GM19463 (cell line): Measurements from ENCODE around the gene COL28A1.
"Not testable (repeated sequence)": the region's sequence is repeated elsewhere in the genome, so short reads cannot be mapped to it uniquely, and the experiment has no call there.

Experiments used
- ATAC-seq: cut with Tn5 transposase; IDR thresholded peaks from one replicate; pipeline ENCODE4 v1.9.1; 2021; ENCODE audit warnings: mild to moderate bottlenecking, moderate library complexity; ENCODE audit not compliant: unreplicated experiment

The COL28A1 gene

GRCh38 chr7:7421826-7422225 lies 113.8 kb downstream of the COL28A1 start:
- no peak for ATAC-seq

GRCh38 chr7:7418997-7419396 lies 116.7 kb downstream of the COL28A1 start:
- no peak for ATAC-seq

- ATAC-seq, result no peak
Measured at GRCh38 chr7:7417851-7418250, 117.8 kb downstream of the COL28A1 start.

GRCh38 chr7:7417414-7417813 lies 118.3 kb downstream of the COL28A1 start:
- ATAC-seq, result no peak

- peak; percentile 71 for ATAC-seq
Measured at GRCh38 chr7:7416031-7416858, 119.4 kb downstream of the COL28A1 start.

GRCh38 chr7:7414791-7415603 lies 120.7 kb downstream of the COL28A1 start:
- no peak for ATAC-seq

DNA sequence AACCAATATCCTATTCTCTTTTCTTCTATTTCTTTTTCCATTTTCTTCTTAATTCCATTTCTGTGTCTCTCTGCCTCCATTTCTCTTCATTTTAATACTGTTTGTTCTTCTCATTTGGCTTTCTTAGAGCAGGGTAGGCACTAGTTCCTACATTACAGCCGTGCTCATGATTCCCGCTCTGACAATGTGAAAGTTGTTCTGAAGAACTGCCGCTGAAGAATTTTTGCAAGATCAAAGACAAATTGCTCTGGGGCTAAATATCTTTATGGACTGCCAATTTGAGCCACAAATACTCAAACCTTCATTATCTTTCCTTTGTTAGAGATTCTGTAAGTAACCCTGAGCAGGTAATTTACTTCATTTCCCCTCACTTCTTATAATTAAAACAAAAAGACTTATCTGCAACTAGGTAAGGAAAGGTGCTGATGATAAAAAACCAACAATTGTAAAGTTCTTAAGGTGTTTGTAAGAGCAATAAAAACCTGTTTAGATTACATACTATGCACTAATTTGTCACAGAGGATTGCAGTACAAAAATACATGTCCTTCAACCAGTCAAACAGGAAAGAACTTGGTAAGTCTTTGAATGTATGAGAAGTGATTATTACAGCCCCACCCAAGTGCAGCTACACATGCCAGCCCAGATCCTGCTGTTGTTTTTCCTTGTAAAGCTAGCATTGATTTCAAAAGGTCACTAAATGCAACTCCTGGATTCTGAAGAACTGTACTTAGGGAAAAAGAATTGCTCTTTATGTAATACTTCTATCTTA lies 127.5 kb downstream of the COL28A1 start:
- ATAC-seq, result no peak

- ATAC-seq, result no peak
Measured at GRCh38 chr7:7405461-7405860, 130.2 kb downstream of the COL28A1 start.

DNA sequence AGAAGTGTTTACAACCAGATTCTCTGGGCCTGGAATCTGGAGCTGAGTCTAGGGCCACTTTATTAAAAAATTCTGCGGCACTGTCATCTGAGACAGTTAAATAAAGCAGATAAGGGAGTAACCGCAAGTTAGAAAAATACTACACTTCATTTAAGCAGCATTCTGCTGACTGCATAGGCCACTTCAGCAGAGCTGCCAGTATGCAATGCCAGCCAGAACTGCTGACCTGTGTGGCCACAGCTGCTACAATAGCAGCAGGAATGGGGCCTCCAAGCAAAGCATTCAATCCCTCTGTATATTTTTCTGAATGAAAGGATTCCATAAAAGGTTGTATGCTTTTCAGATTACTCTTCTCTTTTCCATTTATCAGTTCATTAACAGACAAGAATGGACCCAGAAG lies 136.0 kb downstream of the COL28A1 start:
- ATAC-seq, result no peak

DNA sequence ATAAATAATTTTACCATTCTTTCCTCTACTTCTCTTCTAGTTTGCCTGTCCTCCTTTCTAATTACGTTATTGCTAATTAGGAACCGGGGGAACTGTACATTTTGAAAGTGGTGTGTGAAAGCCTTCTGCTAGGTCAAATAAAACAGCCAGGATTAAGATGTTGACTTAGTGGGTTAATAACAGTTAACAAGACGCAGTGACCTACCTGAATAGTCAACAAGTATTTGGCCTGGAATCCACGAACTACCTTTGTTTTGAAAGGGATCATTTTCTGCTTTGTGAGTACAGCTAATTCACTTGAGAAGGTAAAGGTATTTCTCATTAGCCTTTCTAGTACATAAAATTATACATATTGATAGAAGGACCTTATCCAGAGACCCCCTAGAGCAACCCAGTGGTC lies 139.9 kb downstream of the COL28A1 start:
- ATAC-seq, result no peak

DNA sequence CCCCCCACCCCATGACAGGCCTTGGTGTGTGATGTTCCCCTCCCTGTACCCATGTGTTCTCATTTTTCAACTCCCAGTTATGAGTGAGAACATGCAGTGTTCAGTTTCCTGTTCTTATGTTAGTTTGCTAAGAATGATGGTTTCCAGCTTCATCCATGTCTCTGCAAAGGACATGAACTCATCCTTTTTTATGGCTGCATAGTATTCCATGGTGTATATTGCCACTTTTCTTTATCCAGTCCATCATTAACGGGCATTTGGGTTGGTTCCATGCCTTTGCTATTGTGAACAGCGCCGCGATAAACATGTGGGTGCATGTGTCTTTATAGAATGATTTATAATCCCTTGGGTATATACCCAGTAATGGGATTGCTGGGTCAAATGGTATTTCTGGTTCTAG lies 147.5 kb downstream of the COL28A1 start:
- not testable (repeated sequence) for ATAC-seq

DNA sequence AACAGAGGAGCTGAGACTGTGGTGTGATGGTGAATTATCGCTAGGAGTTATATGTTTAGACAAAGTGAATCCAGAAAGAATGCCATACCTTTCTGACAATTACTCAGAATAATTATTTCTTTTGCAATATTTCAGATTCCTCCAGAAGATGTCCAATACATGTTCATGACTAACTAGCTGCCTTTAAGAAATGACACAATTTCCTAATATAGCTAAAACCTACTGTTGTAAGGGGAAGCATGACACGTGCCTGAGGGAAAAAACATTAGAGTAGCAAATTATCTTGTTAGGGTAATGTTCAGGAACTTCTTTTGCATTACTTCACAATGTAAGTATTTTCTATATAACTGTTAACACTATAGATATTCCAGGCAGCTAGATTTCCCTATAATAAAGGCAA lies 150.3 kb downstream of the COL28A1 start:
- no peak for ATAC-seq

- ATAC-seq, result no peak
Measured at GRCh38 chr7:7384228-7384627, 151.4 kb downstream of the COL28A1 start.

DNA sequence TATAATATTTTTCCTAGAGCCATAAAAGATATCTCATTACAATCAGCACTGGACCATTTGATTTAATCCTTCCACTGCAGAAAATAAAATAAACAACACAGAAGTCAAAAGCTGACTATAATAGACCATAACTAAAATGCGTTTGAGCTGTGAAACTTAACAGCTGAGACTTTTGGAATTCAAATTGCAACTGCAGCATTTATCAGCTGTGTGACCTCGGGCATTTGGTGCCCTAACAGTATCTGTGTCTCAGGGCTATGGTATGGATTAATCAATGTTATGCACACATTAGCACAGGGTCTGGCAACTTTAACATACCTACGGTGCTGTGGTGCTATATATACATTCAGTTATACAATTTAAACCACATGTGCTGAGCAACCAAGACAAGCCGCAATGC lies 160.1 kb downstream of the COL28A1 start:
- ATAC-seq, result no peak

GRCh38 chr7:7370076-7370475 lies 165.6 kb downstream of the COL28A1 start:
- no peak for ATAC-seq

DNA sequence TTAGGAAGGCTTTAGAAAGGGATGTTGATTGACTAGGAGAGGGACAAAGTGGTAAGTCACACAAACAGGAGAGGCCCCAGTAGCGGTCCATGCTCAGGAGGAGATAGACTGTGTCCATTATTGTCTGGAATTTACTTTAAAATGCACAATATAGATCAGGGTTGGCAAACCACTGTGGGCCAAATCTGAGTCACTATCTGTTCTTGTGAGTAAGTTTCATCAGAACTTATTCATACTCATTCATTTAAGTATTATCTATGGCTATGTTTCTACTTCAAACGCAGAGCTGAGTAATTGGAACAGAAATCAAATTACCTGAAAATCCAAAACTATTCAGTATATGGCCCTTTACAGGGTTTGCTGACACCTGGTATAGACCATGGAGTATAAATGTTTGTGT lies 166.5 kb downstream of the COL28A1 start:
- no peak for ATAC-seq

GRCh38 chr7:7354674-7355073 lies 181.0 kb downstream of the COL28A1 start:
- ATAC-seq, result no peak

- no peak for ATAC-seq
Measured at GRCh38 chr7:7352845-7353244, 182.8 kb downstream of the COL28A1 start.

GRCh38 chr7:7351832-7352231 lies 183.8 kb downstream of the COL28A1 start:
- ATAC-seq, result no peak

- ATAC-seq, result no peak
Measured at GRCh38 chr7:7351156-7351555, 184.5 kb downstream of the COL28A1 start.

- no peak for ATAC-seq
Measured at GRCh38 chr7:7349156-7349555, 186.5 kb downstream of the COL28A1 start.
